ENCODE data around the gene NBPF10.
"Not testable (repeated sequence)": the region's sequence is repeated elsewhere in the genome, so short reads cannot be mapped to it uniquely, and the experiment has no call there.

Gene NBPF10, protein sequence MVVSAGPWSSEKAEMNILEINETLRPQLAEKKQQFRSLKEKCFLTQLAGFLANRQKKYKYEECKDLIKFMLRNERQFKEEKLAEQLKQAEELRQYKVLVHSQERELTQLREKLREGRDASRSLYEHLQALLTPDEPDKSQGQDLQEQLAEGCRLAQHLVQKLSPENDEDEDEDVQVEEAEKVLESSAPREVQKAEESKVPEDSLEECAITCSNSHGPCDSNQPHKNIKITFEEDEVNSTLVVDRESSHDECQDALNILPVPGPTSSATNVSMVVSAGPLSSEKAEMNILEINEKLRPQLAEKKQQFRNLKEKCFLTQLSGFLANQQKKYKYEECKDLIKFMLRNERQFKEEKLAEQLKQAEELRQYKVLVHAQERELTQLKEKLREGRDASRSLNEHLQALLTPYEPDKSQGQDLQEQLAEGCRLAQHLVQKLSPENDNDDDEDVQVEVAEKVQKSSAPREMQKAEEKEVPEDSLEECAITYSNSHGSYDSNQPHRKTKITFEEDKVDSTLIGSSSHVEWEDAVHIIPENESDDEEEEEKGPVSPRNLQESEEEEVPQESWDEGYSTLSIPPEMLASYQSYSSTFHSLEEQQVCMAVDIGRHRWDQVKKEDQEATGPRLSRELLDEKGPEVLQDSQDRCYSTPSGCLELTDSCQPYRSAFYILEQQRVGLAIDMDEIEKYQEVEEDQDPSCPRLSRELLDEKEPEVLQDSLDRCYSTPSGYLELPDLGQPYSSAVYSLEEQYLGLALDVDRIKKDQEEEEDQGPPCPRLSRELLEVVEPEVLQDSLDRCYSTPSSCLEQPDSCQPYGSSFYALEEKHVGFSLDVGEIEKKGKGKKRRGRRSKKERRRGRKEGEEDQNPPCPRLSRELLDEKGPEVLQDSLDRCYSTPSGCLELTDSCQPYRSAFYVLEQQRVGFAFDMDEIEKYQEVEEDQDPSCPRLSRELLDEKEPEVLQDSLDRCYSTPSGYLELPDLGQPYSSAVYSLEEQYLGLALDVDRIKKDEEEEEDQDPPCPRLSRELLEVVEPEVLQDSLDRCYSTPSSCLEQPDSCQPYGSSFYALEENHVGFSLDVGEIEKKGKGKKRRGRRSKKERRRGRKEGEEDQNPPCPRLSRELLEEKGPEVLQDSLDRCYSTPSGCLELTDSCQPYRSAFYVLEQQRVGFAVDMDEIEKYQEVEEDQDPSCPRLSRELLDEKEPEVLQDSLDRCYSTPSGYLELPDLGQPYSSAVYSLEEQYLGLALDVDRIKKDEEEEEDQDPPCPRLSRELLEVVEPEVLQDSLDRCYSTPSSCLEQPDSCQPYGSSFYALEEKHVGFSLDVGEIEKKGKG (N-terminal part only)

GRCh38 chr1:146144465-146144864 is at the start of gene NBPF10:
TSS of gene NBPF10 (minus strand) at chr1:146144804. CDS start at chr1:146144769, 35 bp downstream.
- DNase-seq (ENCODE audit: low read depth in 1 of 2, low spot score in 1 of 2), result not testable (repeated sequence)

DNA sequence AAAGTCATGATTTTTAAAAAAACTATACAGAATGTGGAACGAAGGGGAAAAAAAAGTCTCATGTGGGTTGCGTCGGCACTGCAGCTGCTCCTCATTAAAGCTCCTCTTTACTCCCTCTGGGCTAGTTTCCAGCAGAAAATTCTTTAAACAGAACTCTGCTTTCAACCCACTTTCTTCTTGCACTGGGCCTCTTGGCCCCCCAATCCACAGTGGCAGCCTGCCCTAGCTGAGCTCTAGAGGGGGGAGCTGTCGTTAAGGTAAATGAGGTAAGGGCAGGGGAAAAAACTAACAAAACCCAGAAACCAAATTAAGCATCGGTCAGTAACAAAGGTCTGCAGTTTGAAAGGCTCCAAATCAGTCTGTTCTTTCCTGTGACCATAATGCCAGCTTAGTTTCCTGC is 29.9 kb upstream of the NBPF10 start:
- not testable (repeated sequence) for DNase-seq (ENCODE audit: low read depth in 1 of 2, low spot score in 1 of 2)

GRCh38 chr1:146167740-146168139 is 23.1 kb upstream of the NBPF10 start:
- DNase-seq (ENCODE audit: low read depth in 1 of 2, low spot score in 1 of 2), result not testable (repeated sequence)

DNA sequence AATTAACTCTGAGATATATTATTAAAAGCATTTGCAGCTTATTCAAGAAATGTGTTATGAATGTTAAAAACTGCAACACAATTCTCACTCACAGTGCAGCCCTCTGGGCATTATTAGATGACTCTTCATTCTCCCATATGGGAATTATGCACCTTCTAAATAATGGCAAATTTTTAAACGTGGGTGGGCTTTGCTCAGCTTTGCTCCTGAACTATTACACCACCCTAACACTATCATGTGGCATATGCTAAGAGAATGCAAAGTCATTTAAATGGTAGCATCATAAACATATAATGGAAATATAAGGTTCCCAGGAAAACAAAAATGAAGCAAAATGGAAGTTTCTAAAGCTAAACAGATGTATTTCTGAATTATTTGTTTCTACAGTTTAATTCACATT is 22.7 kb upstream of the NBPF10 start:
- not testable (repeated sequence) for DNase-seq (ENCODE audit: low read depth in 1 of 2, low spot score in 1 of 2)
